Rectal smooth muscle tissue (tissue), 1 donor: ENCODE measurements around the gene THBS1.

Experiments used
- H3K27ac ChIP-seq: one replicate; pipeline ENCODE4 v1.7.0; 2013; ENCODE audit warnings: low read depth, low read length, inconsistent platforms
- H3K27me3 ChIP-seq: one replicate; pipeline ENCODE4 v1.7.0; 2013; ENCODE audit warnings: low read length; ENCODE audit not compliant: control insufficient read depth, insufficient read depth
- H3K36me3 ChIP-seq: one replicate; pipeline ENCODE4 v1.7.0; 2013; ENCODE audit warnings: low read length; ENCODE audit not compliant: control insufficient read depth, insufficient read depth
- H3K4me1 ChIP-seq: one replicate; pipeline ENCODE4 v1.7.0; 2013; ENCODE audit warnings: low read length; ENCODE audit not compliant: control insufficient read depth, insufficient read depth
- H3K4me3 ChIP-seq: one replicate; pipeline ENCODE4 v1.7.0; 2013; ENCODE audit warnings: low read length
- H3K9ac ChIP-seq: one replicate; pipeline ENCODE4 v1.7.0; 2013; ENCODE audit warnings: low read length

THBS1 gene

GRCh38 chr15:39639037-39639436 is 58.2 kb downstream of the THBS1 start:
- Histone ChIP-seq H3K27me3 (no peaks in the 10 kb centered on the region), H3K36me3 (no peaks in the 10 kb centered on the region), H3K4me3 (no peak overlapping the region), H3K9ac (no peak overlapping the region), H3K4me1 (peaks cover 9% of the 10 kb centered on the region), H3K27ac (no peak overlapping the region)

- no peak overlapping the region for H3K9ac ChIP-seq
These were observed 59.8 kb downstream of the THBS1 start for GRCh38 chr15:39640665-39641064.

GRCh38 chr15:39641191-39641889 is 60.5 kb downstream of the THBS1 start:
- peaks cover 9% of the 10 kb centered on the region for H3K4me1 ChIP-seq
- no peaks in the 10 kb centered on the region for H3K27me3 ChIP-seq
- no peaks in the 10 kb centered on the region for H3K36me3 ChIP-seq
- H3K4me3 ChIP-seq, result no peak overlapping the region
- H3K9ac ChIP-seq, result no peak overlapping the region
- H3K27ac ChIP-seq, result no peak overlapping the region

More at GRCh38 chr15:39640665-39641064, 59.8 kb downstream of the THBS1 start:
- Histone ChIP-seq H3K36me3 (no peaks in the 10 kb centered on the region), H3K4me1 (peaks cover 9% of the 10 kb centered on the region), H3K27ac (no peak overlapping the region), H3K4me3 (no peak overlapping the region), H3K27me3 (no peaks in the 10 kb centered on the region)

- H3K4me1 ChIP-seq, result peaks cover 9% of the 10 kb centered on the region
- H3K36me3 ChIP-seq, result no peaks in the 10 kb centered on the region
- H3K27ac ChIP-seq, result peak overlapping the region; percentile 48
- H3K27me3 ChIP-seq, result no peaks in the 10 kb centered on the region
- no peak overlapping the region for H3K4me3 ChIP-seq
- H3K9ac ChIP-seq, result no peak overlapping the region
These were observed 61.2 kb downstream of the THBS1 start for GRCh38 chr15:39642011-39642640.

- no peak overlapping the region for H3K4me3 ChIP-seq
- no peak overlapping the region for H3K9ac ChIP-seq
- no peaks in the 10 kb centered on the region for H3K36me3 ChIP-seq
- no peak overlapping the region for H3K27ac ChIP-seq
- peaks cover 9% of the 10 kb centered on the region for H3K4me1 ChIP-seq
- H3K27me3 ChIP-seq, result no peaks in the 10 kb centered on the region
These were observed 62.8 kb downstream of the THBS1 start for GRCh38 chr15:39643727-39644126.

- no peak overlapping the region for H3K27ac ChIP-seq
- H3K36me3 ChIP-seq, result no peaks in the 10 kb centered on the region
- no peak overlapping the region for H3K4me3 ChIP-seq
- no peaks in the 10 kb centered on the region for H3K27me3 ChIP-seq
- H3K9ac ChIP-seq, result no peak overlapping the region
- peaks cover 9% of the 10 kb centered on the region for H3K4me1 ChIP-seq
These were observed 63.3 kb downstream of the THBS1 start for GRCh38 chr15:39644136-39644535.

- no peak overlapping the region for H3K27ac ChIP-seq
- H3K9ac ChIP-seq, result no peak overlapping the region
- no peaks in the 10 kb centered on the region for H3K27me3 ChIP-seq
- H3K4me3 ChIP-seq, result no peak overlapping the region
- H3K36me3 ChIP-seq, result no peaks in the 10 kb centered on the region
- peaks cover 9% of the 10 kb centered on the region for H3K4me1 ChIP-seq
These were observed 64.5 kb downstream of the THBS1 start for GRCh38 chr15:39645138-39645975.

GRCh38 chr15:39645976-39646257 is 65.0 kb downstream of the THBS1 start:
- H3K27ac ChIP-seq, result no peak overlapping the region

GRCh38 chr15:39646425-39646824 is 65.5 kb downstream of the THBS1 start:
- Histone ChIP-seq H3K9ac (no peak overlapping the region), H3K27ac (no peak overlapping the region), H3K36me3 (no peaks in the 10 kb centered on the region), H3K27me3 (no peaks in the 10 kb centered on the region), H3K4me1 (peaks cover 9% of the 10 kb centered on the region), H3K4me3 (no peak overlapping the region)

More at GRCh38 chr15:39645976-39646257, 65.0 kb downstream of the THBS1 start:
- Histone ChIP-seq H3K9ac (no peak overlapping the region), H3K36me3 (no peaks in the 10 kb centered on the region), H3K27me3 (no peaks in the 10 kb centered on the region), H3K4me1 (peaks cover 9% of the 10 kb centered on the region), H3K4me3 (no peak overlapping the region)
